Pancreas (tissue), 10 donors: ENCODE data around the gene TMEM60. TPM values are rescaled to one million over a fixed set of nuclear protein-coding genes. Genes with fewer than 3 reads are reported as not detected.

Experiments used
- ATAC-seq, 4 donors: fragments of 200-7000 bp; cut with Tn5 transposase; one replicate each; pipeline versions ENCODE4 v1.8.0 to v1.9.1; 2020; ENCODE audit warnings: mild to moderate bottlenecking in 4 of 4, moderate library complexity in 4 of 4
- DNase-seq, 6 donors: peaks; one replicate each; pipeline ENCODE4 v3.0.0-alpha.2; 2020
- FAIRE-seq: peaks from 2 replicates; lab custom pipeline; 2012; peaks lifted over from hg19 to GRCh38; lab: Jason Lieb, UNC
- H3K27ac ChIP-seq, 4 donors: fragments of 200-600 bp; sonication (generic); 1 replicate in 3 of 4; 2 replicates in 1 of 4; pipeline versions ENCODE4 v1.5.0 to v1.8.0; 2020
- H3K27me3 ChIP-seq, 4 donors: fragments of 200-600 bp; one replicate each; pipeline ENCODE4 v1.8.0; 2021
- H3K36me3 ChIP-seq, 3 donors: fragments of 200-600 bp; sonication (generic) in 1 of 3; one replicate each; pipeline versions ENCODE4 v1.5.0 to v1.8.0; 2020 to 2021
- H3K4me1 ChIP-seq, 3 donors: fragments of 200-600 bp; one replicate each; pipeline ENCODE4 v1.8.0; 2021
- H3K4me3 ChIP-seq, 4 donors: fragments of 200-600 bp; sonication (generic) in 2 of 4; one replicate each; pipeline versions ENCODE4 v1.5.0 to v1.8.0; 2020 to 2021
- H3K9me3 ChIP-seq, 4 donors: fragments of 200-600 bp; one replicate each; pipeline ENCODE4 v1.8.0; 2021
- WGBS, 2 donors: extraction: QIAGEN DNeasy Blood & Tissue Kit; methylation state at CpG; one replicate each; pipeline ENCODE4 v1.1.7; 2013; 5-methylcytosine and 5-hydroxymethylcytosine counted together
- intact Hi-C, 3 donors: fragments of 100-400 bp; cut with DNase I; formaldehyde crosslinking; loops; one replicate each; pipeline versions ENCODE4 v1.11.1 to v1.14.2; 2022
- polyA plus RNA-seq, 2 donors: library from polyadenylated mRNA; stranded (reverse); fragments of 200-250 nt; gene quantifications; one replicate each; pipeline ENCODE4 v1.2.3, GENCODE V29; 2013
- total RNA-seq, 6 donors: library from RNA; stranded (reverse); fragmentation: NEBNext Ultra II Directional in 4 of 6; extraction: Animal tissue kit (Norgen Biotek cat#: 25700) in 4 of 6; gene quantifications; one replicate each; pipeline versions ENCODE4 v1.2.1 to v1.2.4, GENCODE V29; 2021 to 2023
- TF ChIP-seq, protein P1 (sequence below), 4 donors: fragments of 200-600 bp; sonication (generic) in 3 of 4; IDR thresholded peaks; one replicate each; pipeline versions ENCODE4 v1.5.0 to v1.8.0; 2021; ENCODE audit warnings: antibody characterized with exemption in 4 of 4
- donor health status: healthy with polysubstance abuse.
- donor health status: DM: no; HTN: no; CAD: no; lungs with moderate emphysema.
- donor health status: DM: no; HTN: no; CAD: no.
- donor health status: control.
- donor health status: control.
- donor health status: Bipolar disorder and iron deficiency.
- donor health status: DM: yes; HTN: yes; CAD: no.
- donor health status: DM: no; HTN: no; CAD: no.
- donor health status: DM: no; HTN: no; CAD: no.
- donor health status: DM: yes; HTN: yes; CAD: no.

The TMEM60 gene
- total and polyA plus RNA-seq, 8 donors = 6.2 to 22.0 (median 8.2) TPM

DNA sequence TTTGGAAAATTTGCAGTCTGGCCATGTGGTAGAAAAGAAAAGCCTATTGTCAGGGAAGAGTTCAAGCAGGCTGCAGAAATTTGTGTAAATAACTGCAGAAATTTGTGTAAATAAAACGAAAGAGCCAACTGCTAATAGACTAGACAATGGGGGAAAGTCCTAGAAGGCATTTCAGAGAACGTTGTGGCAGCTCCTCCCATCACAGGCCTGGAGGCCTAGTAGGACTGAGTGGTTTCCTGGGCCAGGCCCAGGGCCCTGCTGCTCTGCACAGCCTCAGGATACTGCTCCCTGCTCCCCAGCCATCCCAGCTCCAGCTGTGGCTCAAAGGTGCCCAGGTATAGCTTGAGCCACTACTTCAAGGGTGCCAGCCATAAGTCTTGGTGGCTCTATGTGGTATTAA is 51.1 kb downstream of the TMEM60 start:
- Histone ChIP-seq H3K4me3 (no peak overlapping the region), H3K9me3 (no peaks in the 10 kb centered on the region), H3K27me3 (no peaks in the 10 kb centered on the region), H3K27ac (no peak overlapping the region), H3K36me3 (no peaks in the 10 kb centered on the region), H3K4me1 (peaks cover 8 to 15% (median 12%) of the 10 kb centered on the region in 3 donors)
- TF ChIP-seq, protein P1, sequence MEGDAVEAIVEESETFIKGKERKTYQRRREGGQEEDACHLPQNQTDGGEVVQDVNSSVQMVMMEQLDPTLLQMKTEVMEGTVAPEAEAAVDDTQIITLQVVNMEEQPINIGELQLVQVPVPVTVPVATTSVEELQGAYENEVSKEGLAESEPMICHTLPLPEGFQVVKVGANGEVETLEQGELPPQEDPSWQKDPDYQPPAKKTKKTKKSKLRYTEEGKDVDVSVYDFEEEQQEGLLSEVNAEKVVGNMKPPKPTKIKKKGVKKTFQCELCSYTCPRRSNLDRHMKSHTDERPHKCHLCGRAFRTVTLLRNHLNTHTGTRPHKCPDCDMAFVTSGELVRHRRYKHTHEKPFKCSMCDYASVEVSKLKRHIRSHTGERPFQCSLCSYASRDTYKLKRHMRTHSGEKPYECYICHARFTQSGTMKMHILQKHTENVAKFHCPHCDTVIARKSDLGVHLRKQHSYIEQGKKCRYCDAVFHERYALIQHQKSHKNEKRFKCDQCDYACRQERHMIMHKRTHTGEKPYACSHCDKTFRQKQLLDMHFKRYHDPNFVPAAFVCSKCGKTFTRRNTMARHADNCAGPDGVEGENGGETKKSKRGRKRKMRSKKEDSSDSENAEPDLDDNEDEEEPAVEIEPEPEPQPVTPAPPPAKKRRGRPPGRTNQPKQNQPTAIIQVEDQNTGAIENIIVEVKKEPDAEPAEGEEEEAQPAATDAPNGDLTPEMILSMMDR (IDR thresholded peaks at IDR 0.05) = no peak
- intact Hi-C loops = no loop called here
- 22 to 23% methylated on average over 2 of the region's 2 CpGs for WGBS, 2 donors
- no peak for FAIRE-seq
- no peak for DNase-seq
- peak in 2 of 4 donors; percentile 27 to 51 for ATAC-seq

- peaks cover 8 to 12% (median 11%) of the 10 kb centered on the region in 3 donors for H3K4me1 ChIP-seq
- no peak overlapping the region for H3K4me3 ChIP-seq
- ATAC-seq (no peak), FAIRE-seq (no peak), DNase-seq (no peak)
- TF ChIP-seq, protein P1 (IDR thresholded peaks at IDR 0.05) = no peak
- H3K27ac ChIP-seq = no peak overlapping the region
- intact Hi-C loops = no loop called here
- no peaks in the 10 kb centered on the region for H3K9me3 ChIP-seq
- no peaks in the 10 kb centered on the region for H3K27me3 ChIP-seq
- WGBS, 2 donors = 96% methylated on average over 2 of the region's 2 CpGs
- no peaks in the 10 kb centered on the region for H3K36me3 ChIP-seq
Observed at GRCh38 chr7:77746824-77747165, 51.4 kb downstream of the TMEM60 start.

DNA sequence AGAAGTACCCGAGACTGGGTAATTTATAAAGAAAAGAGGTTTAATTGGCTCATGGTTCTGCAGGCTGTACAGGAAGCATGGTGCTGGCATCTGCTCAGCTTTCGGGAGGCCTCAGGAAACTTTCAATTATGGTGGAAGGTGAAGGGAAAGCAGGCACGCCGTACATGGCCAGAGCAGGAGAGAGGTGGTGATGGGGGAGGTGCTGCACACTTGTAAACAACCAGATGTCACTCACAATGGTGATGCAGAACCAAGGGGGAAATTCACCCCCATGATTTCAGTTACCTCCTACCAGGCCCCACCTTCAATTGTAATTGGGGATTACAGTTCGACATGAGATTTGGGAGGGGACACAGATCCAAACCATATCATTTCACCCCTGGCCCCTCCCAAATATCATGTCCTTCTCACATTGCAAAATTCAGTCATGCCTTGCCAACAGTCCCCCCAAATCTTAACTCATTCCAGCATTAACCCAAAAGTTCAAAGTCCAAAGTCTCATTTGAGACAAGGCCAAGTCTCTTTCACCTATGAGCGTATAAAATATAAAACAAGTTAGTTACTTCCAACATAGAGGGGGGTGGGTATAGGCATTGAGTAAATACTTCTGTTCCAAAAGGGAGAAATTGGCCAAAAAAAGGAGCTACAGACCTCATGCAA is 51.9 kb downstream of the TMEM60 start:
- 75 to 79% methylated on average over 6 of the region's 6 CpGs for WGBS, 2 donors
- Histone ChIP-seq H3K9me3 (no peaks in the 10 kb centered on the region), H3K27me3 (no peaks in the 10 kb centered on the region), H3K4me1 (peaks cover 8 to 12% (median 11%) of the 10 kb centered on the region in 3 donors), H3K27ac (no peak overlapping the region), H3K36me3 (no peaks in the 10 kb centered on the region), H3K4me3 (no peak overlapping the region)
- TF ChIP-seq, protein P1 (IDR thresholded peaks at IDR 0.05) = no peak
- FAIRE-seq (no peak), ATAC-seq (no peak), DNase-seq (no peak)
- intact Hi-C loops = no loop called here

DNA sequence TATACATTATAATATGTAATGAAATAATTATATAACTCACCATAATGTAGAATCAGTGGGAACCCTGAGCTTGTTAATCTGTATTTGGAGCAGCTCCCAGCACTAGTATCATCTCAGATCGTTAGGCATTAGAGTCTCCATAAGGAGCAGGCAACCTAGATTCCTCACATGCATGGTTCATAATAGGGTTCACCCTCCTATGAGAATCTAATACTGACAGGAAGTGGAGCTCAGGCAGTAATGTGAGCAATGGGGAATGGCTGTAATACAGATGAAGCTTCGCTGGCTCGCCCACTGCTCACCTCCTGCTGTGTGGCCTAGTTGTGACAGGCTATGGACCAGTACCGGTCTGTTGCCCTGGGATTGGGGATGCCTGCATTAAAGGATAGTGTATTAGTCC is 52.5 kb downstream of the TMEM60 start:
- intact Hi-C loops = no loop called here
- WGBS, 2 donors = 95 to 96% methylated on average over 4 of the region's 4 CpGs

More for the DNA sequence above, 52.5 kb downstream of the TMEM60 start:
- Histone ChIP-seq H3K4me3 (no peak overlapping the region), H3K27ac (no peak overlapping the region), H3K4me1 (peaks cover 8 to 12% (median 11%) of the 10 kb centered on the region in 3 donors), H3K36me3 (no peaks in the 10 kb centered on the region), H3K9me3 (no peaks in the 10 kb centered on the region), H3K27me3 (no peaks in the 10 kb centered on the region)
- ATAC-seq = no peak
- TF ChIP-seq, protein P1 (IDR thresholded peaks at IDR 0.05) = no peak
- no peak for FAIRE-seq
- no peak for DNase-seq

Other genes starting within 250 kb of the TMEM60 start
- gene RSBN1L, start 102.0 kb downstream of the TMEM60 start, total RNA-seq = 10 to 100 TPM in 2 of 6 donors, 1 to 10 TPM in 4; 7.6 to 14.3 (median 9.0) TPM
- gene RSBN1L, start 102.0 kb downstream of the TMEM60 start, polyA plus RNA-seq = 1 to 10 TPM; 5.0 to 9.7 TPM
- 1 to 10 TPM; 3.3 to 7.3 (median 5.1) TPM for gene PHTF2, start 339 bp upstream of the TMEM60 start, total RNA-seq
- 1 to 10 TPM; 4.1 to 8.8 TPM for gene PHTF2, start 339 bp upstream of the TMEM60 start, polyA plus RNA-seq